OCI-LY7 (cell line): ENCODE measurements around the gene MFAP4. TPM values are rescaled to one million over a fixed set of nuclear protein-coding genes. Genes with fewer than 3 reads are reported as not detected.

Experiments
- BruUV-seq: library from RNA; stranded (reverse); fragments of 400-500 nt; replicated peaks from 2 replicates; lab custom pipeline; 2021; lab: Mats Ljungman, UMichigan
- CTCF ChIA-PET: fragments of 300-600 bp; sonication (Branson Sonifier 250); formaldehyde crosslinking; loops from one replicate; lab custom pipeline; 2022; ENCODE audit warnings: antibody characterized with exemption; ENCODE audit not compliant: unreplicated experiment; lab: Charles Lee
- POLR2A ChIA-PET: fragments of 300-600 bp; sonication (Branson Sonifier 250); formaldehyde crosslinking; loops from one replicate; lab custom pipeline; 2022; ENCODE audit warnings: antibody characterized with exemption; lab: Charles Lee
- DNase-seq: peaks from one replicate; pipeline ENCODE4 v3.0.0-alpha.2; 2015; ENCODE audit warnings: low spot score
- H2AFZ ChIP-seq: fragments of 200-600 bp; sonication (generic), shearing (Covaris generic); 2 replicates; pipeline ENCODE4 v1.6.1; 2014; ENCODE audit warnings: mild to moderate bottlenecking, antibody characterized with exemption, low read length, moderate library complexity
- H3K27ac ChIP-seq: fragments of 200-600 bp; sonication (generic); 2 replicates; pipeline ENCODE4 v1.5.1; 2014; ENCODE audit warnings: mixed run types, low read depth, mild to moderate bottlenecking, moderate library complexity, low read length, inconsistent platforms; ENCODE audit not compliant: poor library complexity, severe bottlenecking
- H3K36me3 ChIP-seq: fragments of 200-600 bp; sonication (generic); 2 replicates; pipeline ENCODE4 v1.6.1; 2014; ENCODE audit warnings: mild to moderate bottlenecking, antibody characterized with exemption, low read length, moderate library complexity, mixed read lengths; ENCODE audit not compliant: insufficient read depth
- H3K4me1 ChIP-seq: fragments of 200-600 bp; sonication (generic); 2 replicates; pipeline ENCODE4 v1.5.1; 2014; ENCODE audit warnings: mild to moderate bottlenecking, low read length; ENCODE audit not compliant: insufficient read depth, poor library complexity, severe bottlenecking
- H3K4me2 ChIP-seq: fragments of 200-600 bp; sonication (generic); 2 replicates; pipeline ENCODE4 v1.6.1; 2014; ENCODE audit warnings: mild to moderate bottlenecking, low read length
- H3K4me3 ChIP-seq: fragments of 200-600 bp; sonication (generic); 2 replicates; pipeline ENCODE4 v1.5.1; 2014; ENCODE audit warnings: mild to moderate bottlenecking, low read depth, low read length; ENCODE audit not compliant: poor library complexity, severe bottlenecking
- H3K79me2 ChIP-seq: fragments of 200-600 bp; sonication (generic); 2 replicates; pipeline ENCODE4 v1.6.1; 2016; ENCODE audit warnings: low read depth, mild to moderate bottlenecking, low read length, moderate library complexity, mixed read lengths; ENCODE audit not compliant: insufficient read depth
- H3K9me2 ChIP-seq: fragments of 200-600 bp; sonication (generic); 2 replicates; pipeline ENCODE4 v1.6.1; 2016; ENCODE audit warnings: mild to moderate bottlenecking, low read length, mixed read lengths; ENCODE audit not compliant: insufficient read depth
- H3K9me3 ChIP-seq: fragments of 200-600 bp; sonication (generic); 2 replicates; pipeline ENCODE4 v1.6.1; 2014; ENCODE audit warnings: mild to moderate bottlenecking, mixed run types, low read length, mixed read lengths
- H4K20me1 ChIP-seq: fragments of 200-600 bp; sonication (generic); 2 replicates; pipeline ENCODE4 v1.6.1; 2014; ENCODE audit warnings: mild to moderate bottlenecking, antibody characterized with exemption, low read length, moderate library complexity, mixed read lengths; ENCODE audit not compliant: insufficient read depth
- EZH2phosphoT487 ChIP-seq: fragments of 200-600 bp; sonication (generic); IDR thresholded peaks from 2 replicates; pipeline ENCODE4 v1.6.1; 2018; ENCODE audit warnings: low read depth, borderline replicate concordance, mild to moderate bottlenecking, mixed run types, antibody characterized with exemption, low read length, moderate library complexity, mixed read lengths
- intact Hi-C: fragments of 100-400 bp; cut with micrococcal nuclease; formaldehyde crosslinking; loops from one replicate; pipeline ENCODE4 v1.10.0; 2022; ENCODE audit not compliant: unreplicated experiment
- total RNA-seq, 2 experiments: library from RNA; depleted of rRNA in 1 of 2; stranded (reverse); fragments of >200 nt in 1 of 2; shearing (Covaris generic) in 1 of 2; gene quantifications; 2 replicates each; pipeline ENCODE4 v1.2.3, GENCODE V29; 2014 to 2022
- TF ChIP-seq, protein P1 (sequence below): fragments of 200-600 bp; sonication (generic); conservative IDR thresholded peaks from 2 replicates; pipeline ENCODE4 v1.5.1; 2014; ENCODE audit warnings: mild to moderate bottlenecking, antibody characterized with exemption, low read length, moderate library complexity, mixed read lengths

MFAP4 gene
- total RNA-seq, 2 experiments from 2014 or later = 0.65 TPM; not detected in 1

DNA sequence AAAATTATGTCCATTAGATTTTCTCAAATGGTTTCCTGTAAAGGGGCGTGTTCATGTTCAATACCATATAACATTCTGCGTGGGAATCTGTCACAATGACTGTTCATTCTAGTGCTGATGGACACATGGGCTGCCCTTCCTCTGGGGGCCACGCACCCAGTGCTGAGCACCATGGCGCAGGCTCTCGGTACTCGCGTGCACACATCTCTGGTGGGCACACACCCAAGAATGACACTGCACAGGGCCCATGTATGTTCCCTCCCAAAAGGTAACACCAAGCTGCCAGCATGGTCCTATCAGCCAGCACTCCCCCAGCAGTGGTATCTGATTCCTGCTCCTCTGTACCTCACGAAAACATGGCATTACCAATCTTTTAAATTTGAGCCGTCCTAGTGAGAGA lies 38.2 kb downstream of the MFAP4 start:
- intact Hi-C loops = no loop called here
- POLR2A ChIA-PET = no interaction called here
- no peaks in the 10 kb centered on the region for H3K9me3 ChIP-seq

DNA sequence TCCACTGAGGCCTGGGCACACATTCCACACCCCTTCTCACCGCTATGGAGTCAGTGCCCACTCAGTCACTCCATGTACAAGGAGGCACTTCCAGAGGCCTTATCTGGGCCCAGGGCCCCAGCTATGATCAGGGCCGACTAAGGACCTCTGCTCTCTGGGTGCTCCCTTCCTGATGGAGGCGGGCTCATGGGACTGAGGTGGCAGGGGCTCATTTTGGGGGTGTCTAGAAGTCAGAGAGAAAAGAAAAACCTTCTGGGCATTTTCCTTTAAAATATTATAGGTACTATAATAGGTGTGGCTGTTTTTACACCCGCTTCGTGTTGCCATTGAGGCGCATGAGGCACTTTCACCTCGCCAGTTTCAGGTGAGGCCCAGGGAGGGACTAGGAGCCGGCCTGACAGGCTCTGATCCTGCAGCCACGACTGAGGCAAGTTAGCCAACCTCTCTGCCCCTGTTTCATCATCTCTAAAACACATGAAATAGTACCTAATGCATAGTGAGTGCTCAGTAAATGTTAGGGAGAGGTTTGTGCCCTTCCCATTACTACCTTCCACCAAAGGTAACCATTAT lies 38.8 kb downstream of the MFAP4 start:
- no peak overlapping the region for H3K4me2 ChIP-seq
- H3K4me3 ChIP-seq = no peak overlapping the region
- H4K20me1 ChIP-seq = no peaks in the 10 kb centered on the region
- ChIA-PET CTCF (no interaction called here), POLR2A (no interaction called here)
- H3K9me2 ChIP-seq = no peaks in the 10 kb centered on the region
- intact Hi-C loops = no loop called here
- no TSS peak for BruUV-seq
- no peak overlapping the region for H3K27ac ChIP-seq
- H3K9me3 ChIP-seq = no peaks in the 10 kb centered on the region
- H2AFZ ChIP-seq = no peak overlapping the region
- no peak for DNase-seq
- no peaks in the 10 kb centered on the region for H3K36me3 ChIP-seq
- H3K79me2 ChIP-seq = no peaks in the 10 kb centered on the region
- TF ChIP-seq, protein P1, sequence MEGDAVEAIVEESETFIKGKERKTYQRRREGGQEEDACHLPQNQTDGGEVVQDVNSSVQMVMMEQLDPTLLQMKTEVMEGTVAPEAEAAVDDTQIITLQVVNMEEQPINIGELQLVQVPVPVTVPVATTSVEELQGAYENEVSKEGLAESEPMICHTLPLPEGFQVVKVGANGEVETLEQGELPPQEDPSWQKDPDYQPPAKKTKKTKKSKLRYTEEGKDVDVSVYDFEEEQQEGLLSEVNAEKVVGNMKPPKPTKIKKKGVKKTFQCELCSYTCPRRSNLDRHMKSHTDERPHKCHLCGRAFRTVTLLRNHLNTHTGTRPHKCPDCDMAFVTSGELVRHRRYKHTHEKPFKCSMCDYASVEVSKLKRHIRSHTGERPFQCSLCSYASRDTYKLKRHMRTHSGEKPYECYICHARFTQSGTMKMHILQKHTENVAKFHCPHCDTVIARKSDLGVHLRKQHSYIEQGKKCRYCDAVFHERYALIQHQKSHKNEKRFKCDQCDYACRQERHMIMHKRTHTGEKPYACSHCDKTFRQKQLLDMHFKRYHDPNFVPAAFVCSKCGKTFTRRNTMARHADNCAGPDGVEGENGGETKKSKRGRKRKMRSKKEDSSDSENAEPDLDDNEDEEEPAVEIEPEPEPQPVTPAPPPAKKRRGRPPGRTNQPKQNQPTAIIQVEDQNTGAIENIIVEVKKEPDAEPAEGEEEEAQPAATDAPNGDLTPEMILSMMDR = no peak
- TF ChIP-seq EZH2phosphoT487 = no peak
- H3K4me1 ChIP-seq = peaks cover 13% of the 10 kb centered on the region

More for the DNA sequence above, 38.2 kb downstream of the MFAP4 start:
- Histone ChIP-seq H3K9me2 (no peaks in the 10 kb centered on the region), H2AFZ (no peak overlapping the region), H4K20me1 (no peaks in the 10 kb centered on the region), H3K27ac (no peak overlapping the region), H3K36me3 (no peaks in the 10 kb centered on the region), H3K79me2 (no peaks in the 10 kb centered on the region), H3K4me1 (peaks cover 13% of the 10 kb centered on the region), H3K4me2 (no peak overlapping the region), H3K4me3 (no peak overlapping the region)
- no peak for DNase-seq
- BruUV-seq = no TSS peak
- no peak for TF ChIP-seq EZH2phosphoT487
- TF ChIP-seq, protein P1 = no peak
- CTCF ChIA-PET = no interaction called here

DNA sequence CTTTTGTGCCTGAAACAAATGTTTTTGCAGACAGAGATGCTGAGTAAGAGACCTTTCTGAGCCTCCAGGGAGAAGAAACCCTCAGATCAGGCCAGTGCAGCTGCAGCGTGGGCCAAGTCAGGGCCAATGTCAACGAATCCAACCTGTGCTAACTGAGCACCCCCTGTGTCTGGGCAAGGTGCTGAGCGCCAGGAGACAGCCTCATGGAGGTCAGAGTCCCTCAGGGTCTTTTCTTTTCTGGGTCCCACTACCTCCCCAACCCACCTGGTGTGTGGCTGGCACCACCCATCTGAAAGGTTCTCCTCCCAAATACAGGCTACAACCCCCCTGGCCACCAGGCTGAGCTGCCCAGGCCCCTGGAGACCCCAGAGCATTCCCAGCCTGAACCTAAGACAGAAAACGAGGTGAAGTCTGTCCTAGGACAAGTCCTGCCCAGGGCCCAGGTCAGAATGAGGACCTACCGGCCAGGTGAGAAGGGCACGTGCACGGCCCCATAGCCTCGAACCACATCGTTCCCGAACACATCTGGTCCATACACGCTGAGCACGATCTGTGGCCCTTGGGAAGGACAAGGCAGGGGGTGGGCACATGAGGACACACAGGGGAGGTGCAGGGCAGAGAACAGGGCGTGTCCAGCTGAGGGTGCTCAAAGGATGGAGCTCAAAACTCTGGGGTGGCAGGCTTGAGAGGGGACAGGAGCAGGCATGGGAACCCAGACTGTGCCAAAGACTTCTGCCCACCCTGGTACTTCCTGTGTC lies 39.5 kb downstream of the MFAP4 start:
- Histone ChIP-seq H3K36me3 (no peaks in the 10 kb centered on the region), H3K4me3 (no peak overlapping the region), H3K79me2 (no peaks in the 10 kb centered on the region), H3K9me3 (no peaks in the 10 kb centered on the region), H4K20me1 (no peaks in the 10 kb centered on the region), H3K9me2 (no peaks in the 10 kb centered on the region), H3K4me1 (peaks cover 13% of the 10 kb centered on the region), H3K4me2 (peak overlapping the region; percentile 49), H2AFZ (no peak overlapping the region), H3K27ac (peak overlapping the region; percentile 31)
- POLR2A ChIA-PET = no interaction called here
- TF ChIP-seq, protein P1 = no peak
- TF ChIP-seq EZH2phosphoT487 = no peak
- DNase-seq = peak; percentile 46
- CTCF ChIA-PET = no interaction called here
- BruUV-seq = no TSS peak
- intact Hi-C loops = no loop called here
